DOHH2 (cell line): Measurements from ENCODE around the gene SLC6A8.
"Not testable (repeated sequence)": the region's sequence is repeated elsewhere in the genome, so short reads cannot be mapped to it uniquely, and the experiment has no call there.

ENCODE experiments used
- H3F3A ChIP-seq: fragments of 200-600 bp; sonication (generic), shearing (Covaris generic); 2 replicates; pipeline ENCODE4 v1.6.0; 2016; ENCODE audit warnings: antibody characterized with exemption, mild to moderate bottlenecking; ENCODE audit not compliant: control insufficient read depth, insufficient read depth
- H3K27ac ChIP-seq: fragments of 200-600 bp; sonication (generic); 2 replicates; pipeline ENCODE4 v1.5.1; 2014; ENCODE audit warnings: low read depth, mild to moderate bottlenecking, low read length, moderate library complexity
- H3K27me3 ChIP-seq: fragments of 200-600 bp; sonication (generic); 2 replicates; pipeline ENCODE4 v1.6.1; 2014; ENCODE audit warnings: mild to moderate bottlenecking, low read length, mixed read lengths; ENCODE audit not compliant: control insufficient read depth
- H3K36me3 ChIP-seq: fragments of 200-600 bp; sonication (generic); 2 replicates; pipeline ENCODE4 v1.6.1; 2014; ENCODE audit warnings: mild to moderate bottlenecking, low read length, moderate library complexity, mixed read lengths; ENCODE audit not compliant: control insufficient read depth
- H3K4me1 ChIP-seq: fragments of 200-600 bp; sonication (generic); 2 replicates; pipeline ENCODE4 v1.6.1; 2014; ENCODE audit warnings: mild to moderate bottlenecking, low read length, mixed read lengths; ENCODE audit not compliant: control insufficient read depth
- H3K4me2 ChIP-seq: fragments of 200-600 bp; sonication (generic); 2 replicates; pipeline ENCODE4 v1.6.0; 2014; ENCODE audit warnings: mild to moderate bottlenecking, low read length, moderate library complexity
- H3K4me3 ChIP-seq: fragments of 200-600 bp; sonication (generic); 2 replicates; pipeline ENCODE4 v1.5.1; 2014; ENCODE audit warnings: mild to moderate bottlenecking, low read length, mixed read lengths
- H3K79me2 ChIP-seq: fragments of 200-600 bp; sonication (generic); 2 replicates; pipeline ENCODE4 v1.6.1; 2014; ENCODE audit warnings: mild to moderate bottlenecking, low read length, mixed read lengths; ENCODE audit not compliant: control insufficient read depth
- H3K9me2 ChIP-seq: fragments of 200-600 bp; sonication (generic); replicated peaks from 2 replicates; pipeline ENCODE4 v1.6.1; 2014; ENCODE audit warnings: mild to moderate bottlenecking, low read length, mixed read lengths; ENCODE audit not compliant: control insufficient read depth
- H3K9me3 ChIP-seq: fragments of 200-600 bp; sonication (generic); 2 replicates; pipeline ENCODE4 v1.6.1; 2014; ENCODE audit warnings: antibody characterized with exemption, low read length, mixed read lengths; ENCODE audit not compliant: control insufficient read depth, insufficient read depth
- H4K20me1 ChIP-seq: fragments of 200-600 bp; sonication (generic); 2 replicates; pipeline ENCODE4 v1.6.0; 2014; ENCODE audit warnings: low read depth, mild to moderate bottlenecking, antibody characterized with exemption, low read length, moderate library complexity; ENCODE audit not compliant: control insufficient read depth, insufficient read depth
- CTCF ChIP-seq: fragments of 200-600 bp; sonication (generic); IDR thresholded peaks from one replicate; pipeline ENCODE4 v1.5.1; 2014; ENCODE audit warnings: antibody characterized with exemption, mild to moderate bottlenecking, low read depth, low read length; ENCODE audit not compliant: poor library complexity, severe bottlenecking
- EZH2phosphoT487 ChIP-seq: fragments of 200-600 bp; sonication (generic); IDR thresholded peaks from 2 replicates; pipeline ENCODE4 v1.6.1; 2017; ENCODE audit warnings: borderline replicate concordance, mild to moderate bottlenecking, antibody characterized with exemption, low read length, moderate library complexity, mixed read lengths

Gene SLC6A8

GRCh38 chrX:153728951-153729631, 41.4 kb downstream of the SLC6A8 start:
- Histone ChIP-seq H3K4me1 (peaks cover 32% of the 10 kb centered on the region), H3F3A (no peaks in the 10 kb centered on the region), H3K79me2 (no peaks in the 10 kb centered on the region), H3K36me3 (no peaks in the 10 kb centered on the region), H4K20me1 (no peaks in the 10 kb centered on the region), H3K9me3 (no peaks in the 10 kb centered on the region), H3K4me2 (no peak overlapping the region), H3K9me2 (no peaks in the 10 kb centered on the region), H3K4me3 (no peak overlapping the region), H3K27me3 (no peaks in the 10 kb centered on the region), H3K27ac (no peak overlapping the region)
- no peak for TF ChIP-seq EZH2phosphoT487
- no peak for TF ChIP-seq CTCF

- not testable (repeated sequence) for H4K20me1 ChIP-seq, H3K27me3 ChIP-seq, H3K4me3 ChIP-seq, H3K79me2 ChIP-seq, H3F3A ChIP-seq, H3K9me2 ChIP-seq, H3K27ac ChIP-seq, H3K9me3 ChIP-seq, H3K36me3 ChIP-seq, H3K4me2 ChIP-seq
- peaks cover 30% of the 10 kb centered on the region for H3K4me1 ChIP-seq
Observed at GRCh38 chrX:153730115-153730514, 42.4 kb downstream of the SLC6A8 start.

GRCh38 chrX:153731117-153731844, 43.6 kb downstream of the SLC6A8 start:
- Histone ChIP-seq H3K4me2 (no peak overlapping the region), H3K79me2 (no peaks in the 10 kb centered on the region), H3K9me3 (no peaks in the 10 kb centered on the region), H4K20me1 (no peaks in the 10 kb centered on the region), H3K36me3 (no peaks in the 10 kb centered on the region), H3F3A (no peaks in the 10 kb centered on the region), H3K9me2 (no peaks in the 10 kb centered on the region), H3K27ac (no peak overlapping the region), H3K4me1 (peaks cover 25% of the 10 kb centered on the region), H3K27me3 (no peaks in the 10 kb centered on the region), H3K4me3 (no peak overlapping the region)
- no peak for TF ChIP-seq CTCF
- no peak for TF ChIP-seq EZH2phosphoT487

GRCh38 chrX:153731845-153732215, 44.1 kb downstream of the SLC6A8 start:
- Histone ChIP-seq H3K4me2 (no peak overlapping the region), H3K4me1 (peaks cover 20% of the 10 kb centered on the region), H4K20me1 (no peaks in the 10 kb centered on the region)

More at GRCh38 chrX:153731845-153732215, 44.1 kb downstream of the SLC6A8 start:
- Histone ChIP-seq H3F3A (no peaks in the 10 kb centered on the region), H3K36me3 (no peaks in the 10 kb centered on the region), H3K27ac (no peak overlapping the region), H3K9me3 (no peaks in the 10 kb centered on the region), H3K4me3 (no peak overlapping the region), H3K79me2 (no peaks in the 10 kb centered on the region), H3K9me2 (no peaks in the 10 kb centered on the region), H3K27me3 (no peaks in the 10 kb centered on the region)
- TF ChIP-seq EZH2phosphoT487 (no peak), CTCF (no peak)
